Mononuclear cell (primary cell): Measurements from ENCODE around the gene TPBG. TPM values are rescaled to one million over a fixed set of nuclear protein-coding genes. Genes with fewer than 3 reads are reported as not detected.
A peak's percentile ranks its signal among the peaks of the same experiment; 100 is the strongest.
"Not testable (repeated sequence)": the region's sequence is repeated elsewhere in the genome, so short reads cannot be mapped to it uniquely, and the experiment has no call there.

Experiments
- H3K27me3 ChIP-seq: 2 replicates; pipeline ENCODE4 v1.6.0; 2011; ENCODE audit warnings: low read length, control low read depth; ENCODE audit not compliant: insufficient read depth
- H3K4me1 ChIP-seq: 2 replicates; pipeline ENCODE4 v1.5.1; 2011; ENCODE audit warnings: mild to moderate bottlenecking, low read length, control low read depth; ENCODE audit not compliant: insufficient read depth
- H3K4me3 ChIP-seq: 2 replicates; pipeline ENCODE4 v1.5.1; 2011; ENCODE audit warnings: mild to moderate bottlenecking, low read length, moderate library complexity
- H3K9me3 ChIP-seq: 2 replicates; pipeline ENCODE4 v1.5.1; 2011; ENCODE audit warnings: low read depth, mild to moderate bottlenecking, control low read depth, low read length
- total RNA-seq: library from RNA; depleted of rRNA; stranded (reverse); fragments of >200 nt; gene quantifications from one replicate; pipeline ENCODE4 v1.2.3, GENCODE V29; 2012

The TPBG gene
- total RNA-seq, 1 donor = 0.31 TPM

GRCh38 chr6:82364087-82365015 is 734 bp downstream of the TPBG start:
- H3K9me3 ChIP-seq = no peaks in the 10 kb centered on the region
- H3K4me3 ChIP-seq = peak overlapping the region; percentile 25
- peaks cover 74% of the 10 kb centered on the region for H3K27me3 ChIP-seq
- H3K4me1 ChIP-seq = peaks cover 20% of the 10 kb centered on the region

- Histone ChIP-seq H3K9me3 (no peaks in the 10 kb centered on the region), H3K27me3 (peaks cover 80% of the 10 kb centered on the region), H3K4me3 (no peak overlapping the region), H3K4me1 (peaks cover 20% of the 10 kb centered on the region)
These were observed 1.6 kb downstream of the TPBG start for GRCh38 chr6:82365016-82365795.

- Histone ChIP-seq H3K4me1 (peaks cover 20% of the 10 kb centered on the region), H3K27me3 (peaks cover 61% of the 10 kb centered on the region), H3K4me3 (no peak overlapping the region), H3K9me3 (no peaks in the 10 kb centered on the region)
These were observed 4.1 kb downstream of the TPBG start for GRCh38 chr6:82367704-82368103.

GRCh38 chr6:82370788-82371187 is 7.2 kb downstream of the TPBG start:
- no peaks in the 10 kb centered on the region for H3K4me1 ChIP-seq
- H3K4me3 ChIP-seq = no peak overlapping the region
- H3K9me3 ChIP-seq = no peaks in the 10 kb centered on the region
- peaks cover 31% of the 10 kb centered on the region for H3K27me3 ChIP-seq

GRCh38 chr6:82371799-82372546 is 8.4 kb downstream of the TPBG start:
- no peaks in the 10 kb centered on the region for H3K4me1 ChIP-seq
- H3K27me3 ChIP-seq = peaks cover 19% of the 10 kb centered on the region
- H3K9me3 ChIP-seq = no peaks in the 10 kb centered on the region
- H3K4me3 ChIP-seq = no peak overlapping the region

- H3K27me3 ChIP-seq = peaks cover 17% of the 10 kb centered on the region
- H3K4me3 ChIP-seq = no peak overlapping the region
- H3K9me3 ChIP-seq = no peaks in the 10 kb centered on the region
- H3K4me1 ChIP-seq = no peaks in the 10 kb centered on the region
These were observed 9.0 kb downstream of the TPBG start for GRCh38 chr6:82372656-82373055.

GRCh38 chr6:82374516-82374915 is 10.9 kb downstream of the TPBG start:
- H3K27me3 ChIP-seq = peaks cover 6% of the 10 kb centered on the region
- no peaks in the 10 kb centered on the region for H3K4me1 ChIP-seq
- H3K4me3 ChIP-seq = no peak overlapping the region
- no peaks in the 10 kb centered on the region for H3K9me3 ChIP-seq

GRCh38 chr6:82376636-82377035 is 13.0 kb downstream of the TPBG start:
- no peaks in the 10 kb centered on the region for H3K27me3 ChIP-seq
- H3K4me3 ChIP-seq = no peak overlapping the region
- H3K4me1 ChIP-seq = no peaks in the 10 kb centered on the region
- H3K9me3 ChIP-seq = no peaks in the 10 kb centered on the region

- H3K4me3 ChIP-seq = no peak overlapping the region
- no peaks in the 10 kb centered on the region for H3K9me3 ChIP-seq
- H3K27me3 ChIP-seq = no peaks in the 10 kb centered on the region
- no peaks in the 10 kb centered on the region for H3K4me1 ChIP-seq
These were observed 17.1 kb downstream of the TPBG start for GRCh38 chr6:82380566-82381185.

- H3K4me3 ChIP-seq = no peak overlapping the region
- H3K27me3 ChIP-seq = no peaks in the 10 kb centered on the region
- H3K4me1 ChIP-seq = no peaks in the 10 kb centered on the region
- H3K9me3 ChIP-seq = no peaks in the 10 kb centered on the region
These were observed 17.7 kb downstream of the TPBG start for GRCh38 chr6:82381278-82381677.

GRCh38 chr6:82385102-82385501 is 21.5 kb downstream of the TPBG start:
- Histone ChIP-seq H3K9me3 (no peaks in the 10 kb centered on the region), H3K4me1 (no peaks in the 10 kb centered on the region), H3K4me3 (no peak overlapping the region), H3K27me3 (no peaks in the 10 kb centered on the region)

- no peaks in the 10 kb centered on the region for H3K9me3 ChIP-seq
- H3K27me3 ChIP-seq = no peaks in the 10 kb centered on the region
- no peaks in the 10 kb centered on the region for H3K4me1 ChIP-seq
- no peak overlapping the region for H3K4me3 ChIP-seq
These were observed 21.9 kb downstream of the TPBG start for GRCh38 chr6:82385546-82385945.

- H3K4me1 ChIP-seq = no peaks in the 10 kb centered on the region
- no peaks in the 10 kb centered on the region for H3K9me3 ChIP-seq
- no peak overlapping the region for H3K4me3 ChIP-seq
- no peaks in the 10 kb centered on the region for H3K27me3 ChIP-seq
These were observed 22.3 kb downstream of the TPBG start for GRCh38 chr6:82385961-82386360.

- H3K4me3 ChIP-seq, H3K27me3 ChIP-seq, H3K9me3 ChIP-seq, H3K4me1 ChIP-seq: not testable (repeated sequence)
These were observed 31.2 kb downstream of the TPBG start for GRCh38 chr6:82394770-82395169.
